ENCODE data around the gene TBC1D5. TPM values are rescaled to one million over a fixed set of nuclear protein-coding genes. Genes with fewer than 3 reads are reported as not detected.

The TBC1D5 gene
- total and polyA plus RNA-seq, 2 of the 4 experiments (the other 2 are of a cell fraction), result 16.4 to 57.0 TPM

DNA sequence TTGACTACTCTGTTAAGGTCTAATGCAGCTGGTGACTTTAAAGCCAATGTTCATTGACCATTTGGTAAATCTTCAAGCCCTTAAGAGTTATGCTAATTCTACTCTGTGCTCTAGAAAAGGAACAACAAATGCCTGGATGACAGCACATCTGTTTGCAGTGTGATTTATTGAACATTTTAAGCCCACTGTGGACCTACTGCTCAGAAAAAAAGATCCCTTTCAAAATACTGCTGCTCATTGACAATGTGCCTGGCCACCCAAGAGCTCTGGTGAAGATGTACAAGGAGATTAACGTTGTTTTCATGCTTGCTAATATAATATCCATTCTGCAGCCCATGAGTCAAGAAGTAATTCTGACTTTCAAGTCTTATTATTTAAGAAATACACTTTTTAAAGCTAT is 110.8 kb downstream of the TBC1D5 start:
- no peak overlapping the region for H2BK15ac ChIP-seq (ENCODE audit: low read depth, low read length)
- no peak overlapping the region for H3K14ac ChIP-seq (replicated peaks; ENCODE audit: low read depth, low read length)
- WGBS, 2 experiments (ENCODE audit: extremely low coverage in 2 of 2, insufficient read length in 1 of 2), result no CpG with 5 or more reads among the region's 1 CpG
- TF ChIP-seq POLR2A (IDR thresholded peaks at IDR 0.05; ENCODE audit: low read depth, low read length), result no peak
- TF ChIP-seq NFE2L2 (IDR thresholded peaks at IDR 0.05; ENCODE audit: low read depth, low read length), result no peak
- TF ChIP-seq, protein P1, sequence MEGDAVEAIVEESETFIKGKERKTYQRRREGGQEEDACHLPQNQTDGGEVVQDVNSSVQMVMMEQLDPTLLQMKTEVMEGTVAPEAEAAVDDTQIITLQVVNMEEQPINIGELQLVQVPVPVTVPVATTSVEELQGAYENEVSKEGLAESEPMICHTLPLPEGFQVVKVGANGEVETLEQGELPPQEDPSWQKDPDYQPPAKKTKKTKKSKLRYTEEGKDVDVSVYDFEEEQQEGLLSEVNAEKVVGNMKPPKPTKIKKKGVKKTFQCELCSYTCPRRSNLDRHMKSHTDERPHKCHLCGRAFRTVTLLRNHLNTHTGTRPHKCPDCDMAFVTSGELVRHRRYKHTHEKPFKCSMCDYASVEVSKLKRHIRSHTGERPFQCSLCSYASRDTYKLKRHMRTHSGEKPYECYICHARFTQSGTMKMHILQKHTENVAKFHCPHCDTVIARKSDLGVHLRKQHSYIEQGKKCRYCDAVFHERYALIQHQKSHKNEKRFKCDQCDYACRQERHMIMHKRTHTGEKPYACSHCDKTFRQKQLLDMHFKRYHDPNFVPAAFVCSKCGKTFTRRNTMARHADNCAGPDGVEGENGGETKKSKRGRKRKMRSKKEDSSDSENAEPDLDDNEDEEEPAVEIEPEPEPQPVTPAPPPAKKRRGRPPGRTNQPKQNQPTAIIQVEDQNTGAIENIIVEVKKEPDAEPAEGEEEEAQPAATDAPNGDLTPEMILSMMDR (conservative IDR thresholded peaks at IDR 0.05; ENCODE audit: low read depth, low read length), result no peak
- no peak overlapping the region for H3K23ac ChIP-seq (ENCODE audit: low read depth, low read length)
- H4K20me1 ChIP-seq (ENCODE audit: insufficient read depth, low read length), result no peaks in the 10 kb centered on the region
- no peak overlapping the region for H2BK5ac ChIP-seq (ENCODE audit: low read depth, low read length, poor library complexity, severe bottlenecking)
- no peak overlapping the region for H2AK9ac ChIP-seq (replicated peaks; ENCODE audit: low read depth, low read length, poor library complexity)
- no peak overlapping the region for H4K8ac ChIP-seq (ENCODE audit: low read depth in 2 of 2, low read length in 2 of 2)
- DNase-seq (no peak), ATAC-seq (ENCODE audit: low read depth) (no peak)
- intact Hi-C loops (cut with micrococcal nuclease), result no loop called here
- peaks cover 0 to 5% of the 10 kb centered on the region in 2 experiments; a peak in 1 of 4 replicates for H3K79me1 ChIP-seq (ENCODE audit: low read depth in 1 of 2, low read length in 2 of 2)
- H3K9ac ChIP-seq (ENCODE audit: low read depth, low read length), result no peak overlapping the region
- no peak overlapping the region for H3K56ac ChIP-seq (ENCODE audit: extremely low read depth, insufficient read depth, low read length)
- dilution Hi-C loops (cut with HindIII; ENCODE audit: low sequenced_read_pairs, unreplicated experiment), result no loop called here
- H3K4me2 ChIP-seq (ENCODE audit: low read depth, low read length), result no peak overlapping the region
- no peak overlapping the region for H2BK20ac ChIP-seq (ENCODE audit: low read depth, low read length)
- H4K91ac ChIP-seq (ENCODE audit: insufficient read depth, low read depth, low read length), result no peak overlapping the region
- CTCF ChIA-PET, result interaction anchor here (1.1 kb wide), 1 partner anchor 13 kb away, joined by 3 read pairs; no protein-coding TSS in a partner anchor
- no peak overlapping the region for H3K4me3 ChIP-seq (ENCODE audit: insufficient read depth, low read depth, low read length)
- H3K18ac ChIP-seq (ENCODE audit: low read depth, low read length), result no peak overlapping the region
- POLR2A ChIA-PET (ENCODE audit: unreplicated experiment), result no interaction called here
- H2AFZ ChIP-seq (replicated peaks; ENCODE audit: low read length, poor library complexity), result no peak overlapping the region
- no peak overlapping the region for H2BK120ac ChIP-seq (ENCODE audit: low read depth, low read length)
- H3K9me1 ChIP-seq (ENCODE audit: insufficient read depth, low read length), result no peaks in the 10 kb centered on the region
- BruUV-seq (replicated peaks), result no TSS peak
- no peak overlapping the region for H3K4ac ChIP-seq (ENCODE audit: low read depth, low read length)
- peaks cover 4% of the 10 kb centered on the region for H3K4me1 ChIP-seq (ENCODE audit: control insufficient read depth, insufficient read depth, low read length)
- in situ Hi-C loops (cut with MboI; ENCODE audit: low sequenced_read_pairs), result loop anchor here (25.0 kb wide), 1 partner anchor 481 kb away; no protein-coding TSS in a partner anchor
- no peaks in the 10 kb centered on the region for H3K27me3 ChIP-seq (ENCODE audit: control insufficient read depth, insufficient read depth, low read length)
- H4K5ac ChIP-seq (ENCODE audit: low read depth, low read length), result no peak overlapping the region
- no peak overlapping the region for H2AK5ac ChIP-seq (ENCODE audit: low read depth, low read length)
- H3K9me3 ChIP-seq (ENCODE audit: control insufficient read depth, insufficient read depth, low read length), result no peaks in the 10 kb centered on the region
- no peaks in the 10 kb centered on the region for H3K36me3 ChIP-seq (ENCODE audit: control insufficient read depth, insufficient read depth, low read length)
- no peak overlapping the region for H3K27ac ChIP-seq (ENCODE audit: insufficient read depth, low read length)

Data from IMR-90 (cell line).